Adrenal gland (tissue), 12 donors: ENCODE results near the gene SLC6A12. TPM values are rescaled to one million over a fixed set of nuclear protein-coding genes. Genes with fewer than 3 reads are reported as not detected.

Experiments
- DNase-seq, 7 donors: peaks; one replicate each; pipeline ENCODE4 v3.0.0-alpha.2; 2019 to 2020
- H3K27ac ChIP-seq, 5 donors: fragments of 200-600 bp; sonication (generic) in 4 of 5; 1 replicate in 3 of 5; 2 replicates in 2 of 5; pipeline versions ENCODE4 v1.5.1 to v1.8.0; 2016 to 2020; ENCODE audit warnings: mild to moderate bottlenecking in 1 of 5
- H3K27me3 ChIP-seq: fragments of 200-600 bp; 2 replicates; pipeline ENCODE4 v1.8.0; 2021
- H3K36me3 ChIP-seq, 2 donors: fragments of 200-600 bp; replicated peaks in 1 of 2; 1 replicate in 1 of 2; 2 replicates in 1 of 2; pipeline versions ENCODE4 v1.5.1 to v1.8.0; 2018 to 2022
- H3K4me1 ChIP-seq, 2 donors: fragments of 200-600 bp; replicated peaks in 1 of 2; 1 replicate in 1 of 2; 2 replicates in 1 of 2; pipeline versions ENCODE4 v1.5.1 to v1.8.0; 2018 to 2021
- H3K4me3 ChIP-seq, 4 donors: fragments of 200-600 bp; sonication (generic) in 3 of 4; one replicate each; pipeline ENCODE4 v1.5.1; 2016 to 2018
- H3K9me3 ChIP-seq, 3 donors: fragments of 200-600 bp; sonication (generic) in 1 of 3; replicated peaks in 1 of 3; 1 replicate in 2 of 3; 2 replicates in 1 of 3; pipeline versions ENCODE4 v1.5.1 to v1.8.0; 2016 to 2021
- CTCF ChIP-seq, 6 experiments: fragments of 450-650 bp in 4 of 6; fragments of 200-600 bp in 2 of 6; sonication (generic) in 1 of 6; IDR thresholded peaks; 1 replicate in 5 of 6; 2 replicates in 1 of 6; pipeline versions ENCODE4 v1.5.1 to v1.8.0; 2016 to 2021; ENCODE audit warnings: antibody characterized with exemption in 6 of 6, mild to moderate bottlenecking in 2 of 6, moderate library complexity in 1 of 6
- POLR2A ChIP-seq, 2 donors: fragments of 450-650 bp; IDR thresholded peaks; one replicate each; pipeline ENCODE4 v1.6.1; 2017; ENCODE audit warnings: antibody characterized with exemption in 2 of 2, mild to moderate bottlenecking in 2 of 2, moderate library complexity in 1 of 2
- WGBS, 4 donors: extraction: QIAGEN DNeasy Blood & Tissue Kit in 2 of 4; methylation state at CpG; one replicate each; pipeline versions ENCODE4 v1.1.5 to v1.1.7; 2013 to 2017; 5-methylcytosine and 5-hydroxymethylcytosine counted together
- intact Hi-C, 2 donors: fragments of 100-400 bp; cut with DNase I; formaldehyde crosslinking; loops; one replicate each; pipeline versions ENCODE4 v1.14.1 to v1.15.0; 2022 to 2023
- polyA plus RNA-seq, 3 donors: library from polyadenylated mRNA; stranded (reverse); fragments of 200-250 nt in 2 of 3; fragments of 350-450 nt in 1 of 3; fragmentation: Illumina TruSeq in 1 of 3; extraction: RNeasy Lipid Tissue Mini Kit (QIAGEN cat#74804) in 1 of 3; gene quantifications; one replicate each; pipeline ENCODE4 v1.2.3, GENCODE V29; 2013 to 2014
- total RNA-seq, 9 donors: library from RNA; depleted of rRNA in 4 of 9; stranded (reverse); fragments of >200 nt in 4 of 9; fragments of 120-200 nt in 1 of 9; fragmentation: NEBNext Ultra II Directional in 1 of 9; extraction: Animal tissue kit (Norgen Biotek cat#: 25700) in 1 of 9; gene quantifications; one replicate each; pipeline versions ENCODE4 v1.1.0 to v1.2.4, GENCODE V29; 2013 to 2023
- donor health status: healthy with polysubstance abuse.
- donor health status: Bipolar disorder and iron deficiency.
- donor health status: DM: yes; HTN: yes; CAD: no.
- donor health status: DM: no; HTN: no; CAD: no.
- donor health status: DM: no; HTN: no; CAD: no.
- donor health status: DM: yes; HTN: yes; CAD: no.

SLC6A12 gene
- total and polyA plus RNA-seq, 12 donors: 0.33 to 4.3 (median 1.4) TPM

GRCh38 chr12:174596-174995 lies 39.4 kb downstream of the SLC6A12 start:
- WGBS, 4 donors: 48 to 71% (median 62%) methylated on average over 4 to 23 of the region's 23 CpGs
- peaks cover 0 to 11% of the 10 kb centered on the region in 2 donors for H3K4me1 ChIP-seq

DNA sequence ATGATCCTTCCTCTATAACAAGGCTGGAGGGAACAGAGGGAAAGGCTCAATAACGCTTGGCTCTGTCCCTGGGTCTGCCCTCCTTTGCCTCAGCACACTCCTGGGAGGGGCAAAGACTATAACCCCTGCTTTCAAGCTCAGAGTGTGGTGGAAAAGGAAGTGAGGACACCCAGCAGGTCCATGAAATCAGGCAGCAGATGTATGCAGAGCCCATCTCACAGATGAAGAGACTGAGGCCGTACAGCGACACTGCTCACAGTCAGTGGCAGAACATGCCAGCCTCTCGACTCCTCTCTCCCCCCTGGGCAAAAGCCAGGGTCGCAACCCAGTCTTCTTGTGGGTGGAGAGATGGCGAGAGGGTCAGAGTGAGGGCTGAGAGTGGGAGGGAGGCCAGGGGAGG lies 39.8 kb downstream of the SLC6A12 start:
- Histone ChIP-seq H3K9me3 (no peaks in the 10 kb centered on the region), H3K27me3 (no peaks in the 10 kb centered on the region), H3K36me3 (no peaks in the 10 kb centered on the region), H3K4me1 (peaks cover 0 to 11% of the 10 kb centered on the region in 2 donors), H3K4me3 (no peak overlapping the region), H3K27ac (no peak overlapping the region)
- WGBS, 4 donors: 51 to 71% (median 66%) methylated on average over 5 to 6 of the region's 6 CpGs
- intact Hi-C loops: no loop called here
- no peak for DNase-seq
- TF ChIP-seq POLR2A (IDR thresholded peaks at IDR 0.05) (no peak), CTCF (IDR thresholded peaks at IDR 0.05) (no peak)

More at GRCh38 chr12:174596-174995, 39.4 kb downstream of the SLC6A12 start:
- H3K27ac ChIP-seq: no peak overlapping the region
- DNase-seq: no peak
- peaks cover 4% of the 10 kb centered on the region for H3K27me3 ChIP-seq
- intact Hi-C loops: no loop called here
- TF ChIP-seq POLR2A (IDR thresholded peaks at IDR 0.05) (no peak), CTCF (IDR thresholded peaks at IDR 0.05) (no peak)
- no peaks in the 10 kb centered on the region for H3K9me3 ChIP-seq
- H3K4me3 ChIP-seq: no peak overlapping the region
- no peaks in the 10 kb centered on the region for H3K36me3 ChIP-seq

DNA sequence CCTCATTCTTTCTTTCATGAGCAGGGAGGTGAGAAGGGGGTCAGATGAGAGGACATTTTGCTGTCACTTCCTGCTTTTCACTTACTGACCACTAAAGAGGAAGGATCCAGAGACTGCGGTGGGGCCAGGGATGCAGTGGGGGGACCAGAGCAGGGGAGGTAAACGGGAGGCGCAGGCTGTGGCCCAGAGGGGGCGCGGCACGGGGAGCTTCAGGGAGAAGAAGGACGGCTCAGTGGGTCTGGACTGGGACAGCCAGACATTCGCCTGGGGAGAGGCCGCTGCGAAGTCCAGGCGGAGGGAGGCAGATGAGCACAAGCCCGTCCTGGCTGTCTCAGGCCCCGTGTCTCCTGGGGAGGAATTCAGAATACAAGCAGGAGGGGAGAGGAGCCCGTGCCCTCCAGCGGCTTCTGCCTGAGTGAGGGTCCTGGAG lies 41.2 kb downstream of the SLC6A12 start:
- no peaks in the 10 kb centered on the region for H3K36me3 ChIP-seq
- no peaks in the 10 kb centered on the region for H3K9me3 ChIP-seq
- peaks cover 0 to 11% of the 10 kb centered on the region in 2 donors for H3K4me1 ChIP-seq
- intact Hi-C loops: no loop called here
- no peak for DNase-seq
- H3K27ac ChIP-seq: no peak overlapping the region
- TF ChIP-seq CTCF (IDR thresholded peaks at IDR 0.05) (no peak), POLR2A (IDR thresholded peaks at IDR 0.05) (no peak)
- 67 to 80% (median 78%) methylated on average over 13 to 15 of the region's 15 CpGs for WGBS, 4 donors
- H3K4me3 ChIP-seq: no peak overlapping the region
- H3K27me3 ChIP-seq: no peaks in the 10 kb centered on the region

- peaks cover 0 to 8% of the 10 kb centered on the region in 2 donors for H3K4me1 ChIP-seq
- no peaks in the 10 kb centered on the region for H3K27me3 ChIP-seq
- no peaks in the 10 kb centered on the region for H3K36me3 ChIP-seq
- no peaks in the 10 kb centered on the region for H3K9me3 ChIP-seq
- intact Hi-C loops: no loop called here
- no peak for DNase-seq
- H3K4me3 ChIP-seq: no peak overlapping the region
- TF ChIP-seq CTCF (IDR thresholded peaks at IDR 0.05): no peak
- TF ChIP-seq POLR2A (IDR thresholded peaks at IDR 0.05): no peak
- no peak overlapping the region for H3K27ac ChIP-seq
- 63 to 83% (median 71%) methylated on average over 11 to 18 of the region's 18 CpGs for WGBS, 4 donors
These were observed 41.9 kb downstream of the SLC6A12 start for GRCh38 chr12:171743-172676.
